IMR-90 (cell line): Measurements from ENCODE around the gene SEC24B.

Source experiments
- POLR2A ChIP-seq: IDR thresholded peaks from 2 replicates; pipeline ENCODE4 v1.6.1; 2012; ENCODE audit warnings: mild to moderate bottlenecking, low read depth, low read length
- TF ChIP-seq, protein P1 (sequence below): conservative IDR thresholded peaks from 2 replicates; pipeline ENCODE4 v1.5.1; 2012; ENCODE audit warnings: mild to moderate bottlenecking, low read depth, low read length, improper control_type of control experiment

- TF ChIP-seq, protein P1, sequence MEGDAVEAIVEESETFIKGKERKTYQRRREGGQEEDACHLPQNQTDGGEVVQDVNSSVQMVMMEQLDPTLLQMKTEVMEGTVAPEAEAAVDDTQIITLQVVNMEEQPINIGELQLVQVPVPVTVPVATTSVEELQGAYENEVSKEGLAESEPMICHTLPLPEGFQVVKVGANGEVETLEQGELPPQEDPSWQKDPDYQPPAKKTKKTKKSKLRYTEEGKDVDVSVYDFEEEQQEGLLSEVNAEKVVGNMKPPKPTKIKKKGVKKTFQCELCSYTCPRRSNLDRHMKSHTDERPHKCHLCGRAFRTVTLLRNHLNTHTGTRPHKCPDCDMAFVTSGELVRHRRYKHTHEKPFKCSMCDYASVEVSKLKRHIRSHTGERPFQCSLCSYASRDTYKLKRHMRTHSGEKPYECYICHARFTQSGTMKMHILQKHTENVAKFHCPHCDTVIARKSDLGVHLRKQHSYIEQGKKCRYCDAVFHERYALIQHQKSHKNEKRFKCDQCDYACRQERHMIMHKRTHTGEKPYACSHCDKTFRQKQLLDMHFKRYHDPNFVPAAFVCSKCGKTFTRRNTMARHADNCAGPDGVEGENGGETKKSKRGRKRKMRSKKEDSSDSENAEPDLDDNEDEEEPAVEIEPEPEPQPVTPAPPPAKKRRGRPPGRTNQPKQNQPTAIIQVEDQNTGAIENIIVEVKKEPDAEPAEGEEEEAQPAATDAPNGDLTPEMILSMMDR = peak; percentile 85
- peak; percentile 63; the same call in 1 of the 2 replicates for TF ChIP-seq POLR2A
Observed at GRCh38 chr4:109433205-109434006, at the start of gene SEC24B.
